Measurements from ENCODE around the gene SETBP1. TPM values are rescaled to one million over a fixed set of nuclear protein-coding genes. Genes with fewer than 3 reads are reported as not detected.

SETBP1 gene
- total RNA-seq, 1 donor from 2014 or later = 25.8 TPM

- ATAC-seq (no peak), DNase-seq (no peak)
- Histone ChIP-seq H3K36me3 (no peaks in the 10 kb centered on the region), H3K4me3 (no peak overlapping the region), H3K27ac (no peak overlapping the region), H3K9me3 (no peaks in the 10 kb centered on the region), H3K4me1 (peaks cover 27% of the 10 kb centered on the region), H3K27me3 (ENCODE audit: low read depth) (no peaks in the 10 kb centered on the region)
- no peak for TF ChIP-seq CTCF (IDR thresholded peaks at IDR 0.05)
- intact Hi-C loops (cut with DNase I) = no loop called here
These were observed 105.6 kb downstream of the SETBP1 start for GRCh38 chr18:44786257-44786656.

- ATAC-seq (no peak), DNase-seq (no peak)
- Histone ChIP-seq H3K9me3 (no peaks in the 10 kb centered on the region), H3K36me3 (no peaks in the 10 kb centered on the region), H3K27ac (no peak overlapping the region), H3K27me3 (ENCODE audit: low read depth) (no peaks in the 10 kb centered on the region), H3K4me1 (peaks cover 27% of the 10 kb centered on the region), H3K4me3 (no peak overlapping the region)
- no peak for TF ChIP-seq CTCF (IDR thresholded peaks at IDR 0.05)
- intact Hi-C loops (cut with DNase I) = no loop called here
These were observed 106.0 kb downstream of the SETBP1 start for GRCh38 chr18:44786688-44787087.

GRCh38 chr18:44788334-44788733 is 107.6 kb downstream of the SETBP1 start:
- Histone ChIP-seq H3K4me1 (peaks cover 35% of the 10 kb centered on the region), H3K27ac (no peak overlapping the region), H3K4me3 (no peak overlapping the region), H3K36me3 (no peaks in the 10 kb centered on the region), H3K27me3 (ENCODE audit: low read depth) (no peaks in the 10 kb centered on the region), H3K9me3 (no peaks in the 10 kb centered on the region)
- DNase-seq (no peak), ATAC-seq (no peak)
- no peak for TF ChIP-seq CTCF (IDR thresholded peaks at IDR 0.05)
- intact Hi-C loops (cut with DNase I) = no loop called here

- ATAC-seq (no peak), DNase-seq (no peak)
- no peak for TF ChIP-seq CTCF (IDR thresholded peaks at IDR 0.05)
- peaks cover 38% of the 10 kb centered on the region for H3K4me1 ChIP-seq
- intact Hi-C loops (cut with DNase I) = no loop called here
- H3K27ac ChIP-seq = peak overlapping the region; percentile 4
- no peaks in the 10 kb centered on the region for H3K27me3 ChIP-seq (ENCODE audit: low read depth)
- no peak overlapping the region for H3K4me3 ChIP-seq
- H3K9me3 ChIP-seq = no peaks in the 10 kb centered on the region
- H3K36me3 ChIP-seq = no peaks in the 10 kb centered on the region
These were observed 109.0 kb downstream of the SETBP1 start for GRCh38 chr18:44789710-44790109.

GRCh38 chr18:44790860-44791259 is 110.2 kb downstream of the SETBP1 start:
- Histone ChIP-seq H3K27me3 (ENCODE audit: low read depth) (no peaks in the 10 kb centered on the region), H3K36me3 (no peaks in the 10 kb centered on the region), H3K4me3 (no peak overlapping the region), H3K4me1 (peaks cover 38% of the 10 kb centered on the region), H3K27ac (no peak overlapping the region), H3K9me3 (no peaks in the 10 kb centered on the region)
- no peak for DNase-seq
- no peak for TF ChIP-seq CTCF (IDR thresholded peaks at IDR 0.05)
- intact Hi-C loops (cut with DNase I) = no loop called here
- ATAC-seq = no peak

GRCh38 chr18:44791520-44791919 is 110.8 kb downstream of the SETBP1 start:
- H3K4me1 ChIP-seq = peaks cover 38% of the 10 kb centered on the region
- ATAC-seq = no peak
- no peak overlapping the region for H3K27ac ChIP-seq

More at GRCh38 chr18:44791520-44791919, 110.8 kb downstream of the SETBP1 start:
- no peaks in the 10 kb centered on the region for H3K27me3 ChIP-seq (ENCODE audit: low read depth)
- intact Hi-C loops (cut with DNase I) = no loop called here
- H3K36me3 ChIP-seq = no peaks in the 10 kb centered on the region
- no peak overlapping the region for H3K4me3 ChIP-seq
- TF ChIP-seq CTCF (IDR thresholded peaks at IDR 0.05) = no peak
- no peaks in the 10 kb centered on the region for H3K9me3 ChIP-seq
- no peak for DNase-seq

Data from lower lobe of right lung (tissue), 2 donors.